A172 (cell line): Measurements from ENCODE around the gene OR2T27. TPM values are rescaled to one million over a fixed set of nuclear protein-coding genes. Genes with fewer than 3 reads are reported as not detected.
"Not testable (repeated sequence)": the region's sequence is repeated elsewhere in the genome, so short reads cannot be mapped to it uniquely, and the experiment has no call there.

Experiments used
- DNase-seq: peaks from one replicate; pipeline ENCODE4 v3.0.0-alpha.2; 2015; ENCODE audit warnings: low spot score
- total RNA-seq: library from RNA; depleted of rRNA; stranded (reverse); fragments of >200 nt; shearing (Covaris generic); gene quantifications from 2 replicates; pipeline ENCODE4 v1.2.3, GENCODE V29; 2014; rRNA removed

The OR2T27 gene
- total RNA-seq, 1 experiment from 2014 or later, result not detected

DNA sequence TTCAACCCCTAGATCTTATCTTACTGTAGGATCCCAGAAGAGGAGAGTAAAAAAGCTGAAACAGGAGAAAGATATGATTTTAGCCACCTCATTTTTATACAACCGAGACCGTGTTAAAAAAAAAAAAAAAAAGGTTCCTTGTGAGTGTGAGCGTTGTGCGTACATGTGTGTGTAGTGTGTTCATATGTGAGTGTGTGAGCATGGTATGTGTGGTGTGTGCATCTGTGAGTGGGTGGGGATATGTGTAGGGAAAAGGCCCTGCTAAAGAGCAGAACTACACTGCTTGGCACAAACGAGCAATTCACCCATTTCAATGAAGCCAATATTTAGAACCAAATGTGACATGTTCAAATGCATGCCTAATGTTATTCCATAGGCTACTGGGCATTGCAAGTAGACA, 13.7 kb downstream of the OR2T27 start:
- DNase-seq, result not testable (repeated sequence)

- not testable (repeated sequence) for DNase-seq
Observed at GRCh38 chr1:248640906-248641305, 14.4 kb downstream of the OR2T27 start.

- DNase-seq, result not testable (repeated sequence)
Observed at GRCh38 chr1:248639652-248640051, 15.7 kb downstream of the OR2T27 start.

DNA sequence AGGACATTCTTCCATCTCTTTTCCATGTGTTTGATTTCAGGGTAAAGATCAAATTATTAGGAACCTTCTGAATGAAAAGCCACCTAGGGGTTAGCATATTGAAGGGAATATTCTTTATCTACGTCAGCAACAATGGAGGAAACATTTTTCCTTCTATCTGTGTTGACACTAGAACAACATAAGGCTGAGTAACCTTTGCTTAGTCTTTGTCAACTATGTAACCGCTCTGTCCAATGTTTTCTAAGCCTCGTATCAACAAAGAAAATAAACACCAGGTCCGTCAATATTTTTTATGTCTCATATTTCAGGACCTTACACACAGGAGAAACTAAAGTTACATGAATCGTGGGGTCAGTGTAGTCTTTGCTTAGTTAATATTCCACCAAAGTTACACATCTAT, 18.7 kb downstream of the OR2T27 start:
- not testable (repeated sequence) for DNase-seq

GRCh38 chr1:248634991-248635390, 20.3 kb downstream of the OR2T27 start, which contains the start of gene OR2T11:
Gene OR2T11 (minus strand): TSS chr1:248635091. CDS start chr1:248627128, 7,963 bp downstream.
- DNase-seq, result not testable (repeated sequence)

DNA sequence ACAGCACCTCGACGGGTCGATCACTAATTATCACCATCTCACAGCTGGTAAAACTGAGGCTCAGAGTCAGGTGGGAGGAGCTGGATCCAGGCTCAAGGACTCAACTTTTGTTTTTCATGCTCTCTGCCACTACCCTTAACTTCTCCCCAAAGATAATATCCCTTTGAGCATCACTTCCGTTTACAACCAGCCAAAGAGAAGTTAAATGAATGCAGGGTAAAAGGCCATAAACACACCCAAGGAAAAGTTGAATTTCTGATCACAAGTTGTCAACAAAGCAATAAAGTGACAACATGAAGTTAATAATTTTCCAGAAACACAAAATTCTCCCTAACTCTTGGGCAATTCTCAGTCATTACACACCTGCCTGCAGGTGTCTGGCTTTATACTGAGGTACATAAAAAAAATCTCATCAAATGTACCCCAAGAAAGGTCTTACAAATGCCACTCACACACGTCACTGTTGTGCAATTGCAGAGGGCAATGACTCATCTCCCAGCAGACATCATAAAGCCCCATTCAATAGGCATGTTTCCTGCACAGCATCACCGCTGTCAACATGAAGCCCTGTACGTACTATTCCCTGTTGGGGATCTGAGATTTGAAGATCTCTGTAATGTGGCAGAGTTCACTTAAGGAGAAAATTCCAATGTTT, 23.8 kb downstream of the OR2T27 start:
- no peak for DNase-seq

DNA sequence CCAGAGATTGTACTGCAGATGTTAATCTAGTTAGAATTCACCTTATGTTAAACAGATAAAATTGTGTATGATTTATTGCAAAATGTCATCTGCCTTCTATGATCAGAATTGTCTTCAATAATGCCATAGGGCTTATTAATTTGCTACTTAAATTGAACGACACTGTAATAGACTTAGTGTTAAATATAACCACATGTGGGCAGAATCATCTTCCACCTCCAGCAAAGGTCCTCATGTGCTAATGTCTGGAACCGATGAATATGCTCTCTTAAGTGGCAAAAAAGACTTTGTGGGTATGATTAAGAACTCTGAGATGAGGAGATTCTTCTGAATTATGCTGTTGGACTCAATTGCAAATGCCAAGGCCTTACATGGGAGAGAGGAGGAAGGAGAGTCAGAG, 24.8 kb downstream of the OR2T27 start:
- no peak for DNase-seq

GRCh38 chr1:248627971-248628844, 27.1 kb downstream of the OR2T27 start:
- DNase-seq, result no peak

DNA sequence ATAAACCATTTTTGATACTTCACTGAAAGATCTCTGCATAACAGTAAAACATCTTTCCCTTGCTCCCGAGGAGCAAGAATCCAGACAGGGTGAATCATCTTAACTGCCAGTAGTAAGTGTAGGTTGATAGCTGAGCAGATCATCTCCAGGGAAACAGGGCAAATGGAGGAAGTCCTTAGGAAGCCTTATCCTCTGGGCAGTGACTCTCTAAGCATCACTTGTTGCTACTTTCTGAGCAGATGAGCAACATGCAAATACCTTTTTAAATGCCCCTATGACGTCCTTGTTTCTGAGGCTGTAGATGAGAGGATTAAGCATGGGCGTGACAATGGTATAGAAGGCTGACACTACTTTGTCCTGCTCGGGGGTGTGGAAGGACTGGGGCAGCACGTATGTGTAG, 29.4 kb downstream of the OR2T27 start:
- no peak for DNase-seq

DNA sequence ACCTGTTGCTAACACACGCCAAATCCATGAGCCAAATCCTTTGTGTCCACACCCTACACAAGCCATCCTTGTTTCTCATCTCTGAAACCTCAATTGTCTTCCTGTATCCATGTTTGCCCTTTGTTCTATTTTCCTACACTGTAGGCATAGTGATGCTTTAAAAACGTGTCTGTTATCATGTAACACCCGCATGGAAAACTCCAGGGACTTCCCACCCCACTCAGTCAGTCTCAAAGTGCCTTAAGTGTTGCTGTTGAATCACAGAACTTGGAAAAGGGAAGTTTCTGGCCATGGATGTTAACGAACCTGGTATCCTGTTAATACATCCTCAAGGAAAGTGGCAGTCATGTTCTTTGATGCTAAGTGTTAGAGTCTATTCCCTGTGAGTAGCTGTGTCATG, 30.2 kb downstream of the OR2T27 start:
- DNase-seq, result no peak

DNA sequence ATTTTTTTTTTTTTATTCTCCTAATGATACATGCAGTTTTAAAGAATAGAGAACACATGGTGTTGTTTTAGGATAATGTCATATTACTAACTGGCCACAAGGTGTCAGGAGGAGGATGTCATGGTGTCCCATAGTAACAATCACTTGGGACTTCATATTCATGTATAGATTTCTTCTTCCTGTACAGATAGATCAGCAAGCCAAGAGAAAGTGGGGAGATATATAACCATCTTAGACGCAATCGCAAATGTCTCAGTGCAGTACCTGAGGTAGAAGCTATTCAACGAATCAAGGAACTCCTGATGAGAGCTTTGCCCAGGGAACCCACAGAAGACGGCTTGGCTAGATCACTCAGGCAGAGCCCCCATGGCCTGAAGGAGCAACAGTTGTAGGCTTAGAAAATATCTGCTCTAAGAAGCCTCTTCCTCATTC, 32.7 kb downstream of the OR2T27 start:
- DNase-seq, result peak; percentile 65

DNA sequence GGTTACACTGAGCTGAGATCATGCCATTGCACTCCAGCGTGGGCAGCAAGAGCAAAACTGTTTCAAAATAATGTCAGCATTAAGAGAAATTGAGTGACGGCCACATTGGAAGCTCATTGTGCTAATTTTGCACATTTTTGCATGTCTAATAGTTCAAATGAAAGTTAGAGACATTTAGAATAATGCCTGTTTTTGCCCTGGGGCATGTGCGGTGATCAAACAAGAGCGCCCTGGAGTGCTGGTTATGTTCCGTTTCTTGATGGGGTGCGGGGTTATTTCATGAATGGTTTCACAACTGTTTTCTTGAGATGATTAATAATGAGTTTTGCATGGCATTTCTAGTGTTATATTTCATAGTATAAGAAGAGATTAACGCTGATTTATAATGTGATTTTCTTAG, 33.6 kb downstream of the OR2T27 start:
- DNase-seq, result no peak

DNA sequence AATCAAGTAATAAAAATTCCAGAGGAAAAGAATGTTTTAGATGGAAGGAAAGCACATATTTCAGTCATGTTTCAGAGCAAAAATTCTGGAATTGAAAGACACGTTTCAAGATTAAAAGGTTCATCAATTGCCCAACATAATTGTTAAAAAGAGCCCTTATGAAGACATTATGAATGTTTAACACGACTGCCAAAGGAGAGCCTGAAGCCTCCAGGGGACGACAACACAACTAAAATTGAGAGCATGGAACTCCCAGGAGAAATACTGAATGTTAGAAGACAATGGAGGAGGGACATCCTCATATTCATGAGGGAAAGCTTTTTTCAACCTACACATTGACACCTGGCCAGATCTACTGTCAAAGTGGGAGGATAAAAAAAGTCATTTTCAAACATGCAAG, 36.5 kb downstream of the OR2T27 start:
- DNase-seq, result no peak

DNA sequence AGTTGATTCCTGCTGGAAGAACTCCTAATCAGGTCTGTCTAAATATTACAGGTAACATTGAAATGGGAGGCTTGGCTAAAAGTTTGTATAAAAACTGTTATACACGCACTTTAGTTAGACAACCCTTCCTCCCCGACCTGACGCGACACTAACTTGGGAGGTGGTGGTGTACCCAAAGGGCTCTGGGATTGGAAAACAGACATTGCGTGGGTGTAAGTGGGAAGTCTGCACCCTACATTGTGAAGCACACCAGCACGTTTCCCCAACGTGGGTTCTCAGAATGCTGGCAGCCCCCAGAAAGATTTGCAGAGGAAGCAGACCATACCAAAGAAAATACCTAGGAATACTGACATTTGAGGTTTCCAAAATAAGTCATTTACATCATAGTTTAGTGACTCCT, 37.2 kb downstream of the OR2T27 start:
- DNase-seq, result no peak

GRCh38 chr1:248613742-248614141, 41.6 kb downstream of the OR2T27 start:
- DNase-seq, result no peak

DNA sequence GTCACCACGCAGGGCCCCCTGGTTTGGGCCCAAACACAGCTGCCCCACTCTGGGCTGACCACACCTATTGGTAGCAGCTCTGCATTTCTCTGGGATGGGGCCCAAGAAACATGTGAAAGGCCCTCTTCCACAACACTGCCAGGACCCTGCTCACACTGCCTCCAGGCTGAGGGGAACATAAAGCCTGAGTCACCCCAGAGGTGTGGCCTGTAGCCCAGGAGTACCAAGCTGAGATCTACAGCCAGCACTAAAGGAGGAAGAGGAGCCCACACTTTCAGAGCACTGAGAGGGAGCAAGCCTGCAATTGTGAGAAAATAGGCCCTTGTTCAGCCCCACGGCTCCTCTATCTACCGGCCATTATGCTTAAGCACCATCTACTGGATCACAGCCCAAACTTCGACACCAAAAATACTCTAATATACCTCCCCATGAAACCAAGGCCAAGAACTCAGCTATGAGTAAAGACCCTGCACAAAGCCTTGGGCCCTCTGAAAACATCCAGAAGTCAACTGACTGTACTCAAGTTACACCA, 43.4 kb downstream of the OR2T27 start:
- DNase-seq, result no peak

DNA sequence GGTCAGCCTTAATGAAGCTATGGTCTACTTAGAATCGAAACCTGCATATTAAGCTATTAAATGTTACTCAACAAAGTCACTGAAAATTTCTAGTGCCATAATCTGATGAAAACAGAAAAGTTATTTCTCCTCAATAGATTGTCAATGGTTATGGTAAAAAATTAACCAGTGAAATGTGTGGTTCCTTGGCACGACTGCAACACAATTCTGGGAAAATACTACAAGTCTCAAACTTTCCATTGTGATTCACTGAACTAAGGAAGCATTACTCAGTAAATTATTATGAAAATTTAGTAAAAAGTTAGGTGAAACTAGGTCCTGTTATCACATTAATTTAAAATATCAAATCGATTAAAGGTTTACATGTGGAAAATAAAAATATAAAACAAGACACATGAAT, 45.0 kb downstream of the OR2T27 start:
- DNase-seq, result no peak

Other genes starting within 250 kb of the OR2T27 start
- not detected in 2 replicates for gene OR2T2, start 209.9 kb downstream of the OR2T27 start, total RNA-seq
- not detected in 2 replicates for gene OR2T3, start 182.2 kb downstream of the OR2T27 start, total RNA-seq
- not detected in 2 replicates for gene OR2T5, start 166.9 kb downstream of the OR2T27 start, total RNA-seq
- gene OR2G6, start 147.5 kb downstream of the OR2T27 start, total RNA-seq, result not detected in 2 replicates
- gene OR2T29, start 92.8 kb downstream of the OR2T27 start, total RNA-seq, result not detected in 2 replicates
- not detected in 2 replicates for gene OR2T34, start 80.8 kb downstream of the OR2T27 start, total RNA-seq
- not detected in 2 replicates for gene OR2T10, start 57.8 kb downstream of the OR2T27 start, total RNA-seq
- not detected in 2 replicates for gene OR2T11, start 20.4 kb downstream of the OR2T27 start, total RNA-seq
- gene OR2T35, start 10.2 kb downstream of the OR2T27 start, total RNA-seq, result not detected in 2 replicates
- not detected in 2 replicates for gene OR14I1, start 47.2 kb upstream of the OR2T27 start, total RNA-seq
- 0.46 and 1.4 TPM in 2 replicates for gene LYPD8, start 100.2 kb upstream of the OR2T27 start, total RNA-seq
- gene SH3BP5L, start 170.4 kb upstream of the OR2T27 start, total RNA-seq, result 41.0 and 47.1 TPM in 2 replicates
- gene ZNF672, start 182.7 kb upstream of the OR2T27 start, total RNA-seq, result 27.4 and 28.3 TPM in 2 replicates
- gene ZNF692, start 203.6 kb upstream of the OR2T27 start, total RNA-seq, result 15.0 and 26.1 TPM in 2 replicates